Activated CD8-positive, alpha-beta memory T cell treated with anti-CD3 and anti-CD28 coated beads for 24 hours (primary cell): Measurements from ENCODE around the gene EDA2R.

Experiments
- DNase-seq: peaks from one replicate; pipeline ENCODE4 v3.0.0-alpha.2; 2020

EDA2R gene, protein sequence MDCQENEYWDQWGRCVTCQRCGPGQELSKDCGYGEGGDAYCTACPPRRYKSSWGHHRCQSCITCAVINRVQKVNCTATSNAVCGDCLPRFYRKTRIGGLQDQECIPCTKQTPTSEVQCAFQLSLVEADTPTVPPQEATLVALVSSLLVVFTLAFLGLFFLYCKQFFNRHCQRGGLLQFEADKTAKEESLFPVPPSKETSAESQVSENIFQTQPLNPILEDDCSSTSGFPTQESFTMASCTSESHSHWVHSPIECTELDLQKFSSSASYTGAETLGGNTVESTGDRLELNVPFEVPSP

DNA sequence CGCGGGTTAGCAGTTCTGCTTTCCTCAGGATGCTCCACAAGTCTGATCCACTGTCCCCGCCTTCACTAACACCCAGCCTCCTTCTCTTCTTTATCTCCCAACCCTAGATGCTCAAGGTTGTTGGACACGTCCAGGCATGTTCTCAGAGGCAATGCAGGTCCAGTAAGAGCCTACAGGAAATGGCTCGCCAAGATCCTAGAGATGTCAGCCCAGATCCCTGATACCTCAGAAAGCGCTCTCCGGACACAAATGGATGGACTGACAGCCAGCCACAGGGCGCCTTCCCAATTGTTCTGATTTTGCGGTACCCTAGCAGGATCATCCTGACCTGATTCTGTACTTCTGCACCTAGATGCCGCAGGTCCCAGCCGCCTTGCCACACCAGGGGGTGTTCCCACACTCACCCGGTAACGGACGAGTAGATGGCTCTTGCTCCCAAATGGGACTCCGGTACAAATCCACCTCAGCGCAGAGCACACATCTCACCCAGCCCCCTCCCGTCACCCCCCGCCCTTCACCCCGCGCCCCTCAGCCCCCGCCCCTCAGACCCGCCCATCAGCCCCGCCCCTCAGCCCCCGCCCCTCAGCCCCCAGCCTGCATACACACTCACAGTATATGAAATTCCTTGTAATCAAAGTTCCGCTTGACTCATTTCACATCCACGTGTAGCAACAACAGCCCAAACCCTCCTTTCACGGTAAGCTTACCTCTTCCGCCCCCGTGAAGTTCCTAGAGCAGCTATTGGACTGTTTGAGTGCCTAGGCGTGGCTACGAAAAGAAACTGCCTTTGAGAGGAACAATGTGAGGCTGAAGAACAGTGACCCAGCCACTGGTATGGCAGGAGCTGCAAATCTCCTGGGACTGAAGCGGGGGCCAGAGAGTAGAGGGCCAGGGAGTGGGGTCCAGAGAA, at the start of gene EDA2R:
Gene EDA2R, minus strand, starts transcription at position 488 of the 910 bp plus-strand sequence. CDS start 23,058 bp downstream, outside the sequence.
- no peak for DNase-seq

DNA sequence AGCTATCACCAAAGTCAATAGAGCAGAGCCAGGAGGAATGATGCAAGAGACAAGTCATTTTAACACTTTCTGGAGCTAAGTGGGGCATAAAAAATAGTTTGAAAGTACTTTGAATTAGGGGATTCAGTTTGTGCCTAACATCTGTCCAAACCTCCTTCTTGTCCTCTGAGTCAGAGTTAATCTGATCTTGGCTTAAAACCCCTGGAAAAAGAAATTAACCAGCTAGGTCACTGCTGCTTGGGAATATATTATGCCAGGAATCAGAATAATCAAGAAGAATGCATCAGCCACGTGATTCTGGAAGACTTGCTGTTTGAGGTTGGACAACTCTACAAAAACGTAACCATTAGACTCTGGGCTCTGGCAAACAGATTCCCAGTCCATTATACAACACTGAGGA, 45.3 kb upstream of the EDA2R start:
- DNase-seq = no peak

DNA sequence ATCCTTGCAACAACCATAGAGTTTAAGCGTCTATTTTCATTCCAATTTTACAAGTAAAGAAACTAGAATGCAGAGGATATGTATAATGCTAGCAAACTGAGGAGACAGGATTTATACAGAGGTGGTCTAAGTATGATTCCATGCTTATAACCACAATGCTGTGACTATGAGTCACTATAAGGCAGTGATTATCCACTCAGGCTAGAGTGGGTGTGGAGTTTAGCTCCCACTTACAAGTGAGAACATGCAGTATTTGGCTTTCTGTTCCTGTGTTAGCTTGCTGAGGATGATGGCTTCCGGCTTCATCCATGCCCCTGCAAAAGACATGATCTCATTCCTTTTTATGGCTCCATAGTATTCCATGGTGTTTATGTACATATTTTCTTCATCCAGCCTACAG, 41.6 kb upstream of the EDA2R start:
- no peak for DNase-seq

DNA sequence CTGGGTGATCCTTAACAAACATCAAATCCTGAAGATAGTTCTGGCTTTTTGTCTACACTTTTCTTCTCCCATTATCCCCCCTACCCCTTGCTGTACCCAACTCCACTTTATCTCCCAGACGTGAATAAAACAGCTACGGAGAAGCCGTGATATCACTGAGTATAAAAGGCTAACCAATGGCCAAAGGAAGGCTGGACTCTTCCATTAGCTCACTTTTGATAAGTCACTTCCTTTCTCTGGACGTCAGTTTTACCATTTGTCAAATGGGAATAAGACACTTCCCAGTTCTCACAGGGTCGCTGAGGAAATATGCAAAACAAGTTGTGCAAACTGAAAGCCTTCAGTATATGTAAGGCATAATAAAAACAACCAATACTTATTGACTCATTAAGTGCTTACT, 38.6 kb upstream of the EDA2R start:
- DNase-seq = no peak

DNA sequence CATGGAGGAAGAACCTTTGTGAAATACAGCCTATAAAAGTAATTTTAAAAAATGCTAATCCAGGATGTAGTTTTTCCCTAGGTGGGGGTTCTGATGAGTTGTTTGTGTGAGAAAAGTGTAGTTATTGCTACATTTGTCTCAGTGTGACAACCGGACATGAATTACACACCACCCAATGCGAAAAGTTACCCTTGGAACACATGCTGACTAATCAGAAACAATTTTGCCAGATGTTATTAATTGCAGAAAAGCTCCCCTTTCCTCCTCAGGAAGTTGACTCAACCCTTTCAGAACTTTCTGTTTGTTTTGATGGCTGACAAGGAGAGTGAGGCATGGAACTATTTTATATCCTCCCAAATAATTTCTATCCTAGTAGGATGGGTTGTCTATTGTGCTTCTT, 38.1 kb upstream of the EDA2R start:
- no peak for DNase-seq

DNA sequence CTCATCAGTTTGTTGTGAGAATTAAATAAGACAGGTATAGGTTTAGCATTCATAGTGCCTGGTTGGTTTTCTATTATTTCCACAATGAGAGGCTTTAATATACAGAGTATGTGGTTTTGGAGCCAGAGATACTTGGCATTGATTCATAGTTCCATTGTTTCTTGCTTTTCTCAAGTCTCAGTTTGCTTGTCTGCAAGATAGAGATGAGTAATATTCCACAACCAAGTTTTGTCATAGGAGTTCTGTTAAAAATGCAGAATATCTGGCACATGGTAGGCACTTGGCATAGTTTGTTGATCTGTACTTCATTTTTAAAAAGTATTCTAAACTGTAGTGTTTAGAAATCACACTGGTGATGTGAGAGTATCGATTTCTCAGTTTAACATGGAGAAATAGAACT, 37.5 kb upstream of the EDA2R start:
- DNase-seq = no peak

DNA sequence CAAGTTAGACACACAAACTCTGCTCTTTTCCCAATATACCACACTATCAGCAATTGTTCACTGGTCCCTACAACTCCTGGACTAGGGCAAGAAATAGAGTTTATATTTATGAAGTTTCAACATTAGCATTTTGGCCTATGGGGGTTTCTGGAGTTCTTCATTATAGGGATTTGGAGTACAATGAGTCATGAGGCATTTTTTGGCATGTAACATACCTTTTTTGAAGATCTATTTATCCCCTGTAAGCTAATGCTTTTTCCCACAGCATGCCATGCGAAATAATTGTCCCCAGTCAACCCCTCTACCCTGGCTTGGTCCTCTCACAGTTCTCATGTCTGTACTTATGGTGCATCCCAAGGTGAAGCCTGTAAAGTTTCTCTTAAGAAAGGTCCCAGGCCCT, 36.7 kb upstream of the EDA2R start:
- DNase-seq = no peak

DNA sequence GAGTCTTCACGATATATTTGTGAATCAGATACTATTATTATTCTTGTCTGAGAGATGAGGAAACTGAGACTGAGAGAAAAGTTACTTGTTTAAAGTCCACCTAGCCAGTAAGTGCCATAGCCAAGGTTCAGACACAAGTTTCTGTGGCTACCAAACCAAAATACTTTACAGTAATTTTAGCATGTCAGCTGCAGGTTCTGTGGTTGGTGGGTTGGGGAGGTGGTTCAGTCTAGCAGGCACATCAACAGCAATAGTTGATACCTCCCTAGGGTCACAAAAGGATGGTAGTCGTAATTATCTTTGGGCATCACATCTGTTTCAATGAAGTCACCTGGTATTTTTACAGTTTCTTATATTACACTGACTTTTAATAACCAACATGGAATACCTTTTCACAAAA, 35.6 kb upstream of the EDA2R start:
- no peak for DNase-seq

DNA sequence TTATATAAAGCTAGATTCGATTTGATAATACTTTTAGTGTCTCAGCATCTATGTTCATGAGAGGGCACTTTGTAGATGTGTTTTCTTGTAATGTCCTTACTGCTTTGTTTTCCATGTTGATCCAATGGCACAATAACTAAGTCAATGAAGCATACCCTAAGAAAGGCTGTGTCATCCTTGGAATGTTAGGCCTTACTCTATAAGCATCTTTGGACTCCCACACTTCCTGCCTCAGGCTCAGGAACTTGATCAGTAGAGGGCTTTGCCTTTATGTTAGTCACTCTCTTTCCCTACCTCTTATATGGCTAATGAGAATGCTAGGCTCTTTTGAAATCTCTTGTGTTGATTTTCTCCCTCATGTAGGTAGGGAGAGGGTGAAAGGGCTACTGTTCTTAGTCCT, 33.2 kb upstream of the EDA2R start:
- DNase-seq = no peak

DNA sequence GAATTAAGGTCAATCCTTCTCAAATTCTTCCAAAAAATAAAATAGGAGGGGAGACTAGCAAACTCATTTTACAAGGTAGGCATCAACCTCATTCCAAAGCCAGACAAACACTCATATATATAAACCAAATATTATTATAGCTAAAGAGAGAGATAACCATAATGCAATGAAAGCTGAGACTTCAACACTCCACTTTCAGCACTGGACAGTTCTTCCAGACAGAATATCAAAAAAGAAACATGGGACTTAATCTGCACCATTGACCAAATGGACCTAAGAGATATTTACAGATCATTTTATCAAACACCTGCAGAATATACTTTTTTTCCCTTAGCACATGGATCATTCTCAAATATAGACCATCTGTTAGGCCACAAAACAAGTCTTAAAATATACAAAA, 15.5 kb upstream of the EDA2R start:
- no peak for DNase-seq

DNA sequence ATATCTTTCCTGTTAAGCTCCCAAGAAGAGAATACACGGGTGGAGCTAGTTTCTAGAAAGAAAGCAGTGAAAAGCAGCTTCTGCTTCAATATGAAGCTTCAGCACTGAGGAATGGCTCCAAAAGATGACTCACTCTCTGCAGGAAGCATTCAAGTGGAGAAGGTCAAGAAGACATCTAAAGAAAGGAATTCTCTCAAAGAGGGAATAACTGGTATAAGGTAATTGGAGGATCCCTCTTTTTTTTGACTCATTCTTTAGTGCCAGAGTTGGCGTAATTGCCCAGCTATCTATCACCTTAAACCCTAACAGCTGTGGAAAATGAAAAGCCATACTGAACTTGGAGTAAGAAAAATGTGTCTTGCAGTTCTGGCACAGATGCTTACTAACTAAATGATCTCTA, 3.5 kb downstream of the EDA2R start:
- DNase-seq = no peak

DNA sequence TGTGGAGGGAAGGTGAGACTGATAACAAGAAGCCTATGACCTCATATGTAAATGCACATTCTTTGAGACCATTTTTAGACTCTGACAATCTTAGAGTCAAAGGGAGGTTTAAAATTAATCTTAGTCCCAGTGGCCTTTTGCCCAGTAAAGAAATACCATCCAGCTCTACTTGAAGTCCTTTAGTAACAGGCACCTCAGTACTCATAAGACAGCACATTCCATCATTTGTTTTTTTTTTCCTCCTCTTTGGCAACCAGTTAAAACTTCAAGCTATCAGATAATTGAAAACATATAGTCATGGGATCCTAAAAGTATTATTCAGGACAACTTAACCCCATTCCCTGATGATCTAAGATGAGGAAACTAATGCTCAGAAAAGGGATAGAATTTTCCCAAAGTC, 4.6 kb downstream of the EDA2R start:
- no peak for DNase-seq

DNA sequence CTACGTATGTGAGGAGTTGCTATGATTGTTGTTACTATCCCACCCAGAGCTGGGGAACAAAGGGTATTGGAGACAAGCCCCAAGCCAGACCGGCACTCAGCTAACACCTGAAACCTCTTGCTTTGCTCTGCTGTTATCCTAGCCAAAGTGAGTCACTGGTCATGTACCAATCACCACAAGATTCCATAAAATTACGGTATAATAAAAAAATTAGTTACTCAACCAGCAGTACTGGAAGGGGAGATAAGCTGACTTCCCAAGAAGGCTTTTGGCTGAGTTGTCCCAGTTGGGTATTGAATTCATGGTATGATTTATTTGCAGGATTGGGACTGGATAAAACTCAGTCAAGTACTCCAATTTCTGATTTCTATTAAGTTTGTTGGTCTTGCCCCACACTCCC, 5.3 kb downstream of the EDA2R start:
- no peak for DNase-seq

DNA sequence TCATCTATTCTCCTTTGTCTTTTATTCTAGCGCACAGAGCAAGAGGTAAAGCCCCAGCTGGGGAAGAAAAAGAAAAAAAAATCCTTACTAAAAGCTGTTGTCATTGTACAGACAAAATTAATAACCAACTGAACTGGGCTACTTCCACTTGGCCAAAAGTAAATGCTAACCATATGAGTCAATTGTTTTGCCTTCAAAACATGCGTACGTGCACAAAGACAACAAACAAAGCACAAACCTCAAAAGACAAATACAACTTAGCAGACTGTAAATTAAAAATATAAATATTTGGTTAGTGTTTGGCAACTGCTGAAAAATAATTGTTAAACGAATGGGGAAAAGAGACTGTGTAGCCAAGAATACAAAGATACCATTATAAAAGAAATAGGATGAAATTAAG, 5.9 kb downstream of the EDA2R start:
- no peak for DNase-seq

DNA sequence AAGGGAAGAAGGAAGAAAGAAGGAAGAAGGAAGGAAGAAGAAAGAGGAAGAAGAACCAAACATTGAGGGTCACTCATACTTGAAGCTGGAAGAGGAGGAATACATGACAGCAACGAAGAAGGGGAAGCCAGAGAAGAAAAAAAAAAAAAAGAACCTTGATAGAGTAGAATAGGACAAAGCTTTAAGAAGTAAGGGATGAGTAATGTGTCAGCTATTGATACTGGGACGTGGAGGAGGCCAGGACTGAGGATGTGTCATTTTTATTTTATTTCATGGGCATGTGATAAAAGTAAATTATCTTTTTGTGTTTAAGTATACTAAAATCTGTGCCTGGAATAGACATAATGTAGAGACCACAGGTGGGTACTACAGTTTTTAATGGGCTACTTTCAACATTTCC, 6.4 kb downstream of the EDA2R start:
- no peak for DNase-seq

DNA sequence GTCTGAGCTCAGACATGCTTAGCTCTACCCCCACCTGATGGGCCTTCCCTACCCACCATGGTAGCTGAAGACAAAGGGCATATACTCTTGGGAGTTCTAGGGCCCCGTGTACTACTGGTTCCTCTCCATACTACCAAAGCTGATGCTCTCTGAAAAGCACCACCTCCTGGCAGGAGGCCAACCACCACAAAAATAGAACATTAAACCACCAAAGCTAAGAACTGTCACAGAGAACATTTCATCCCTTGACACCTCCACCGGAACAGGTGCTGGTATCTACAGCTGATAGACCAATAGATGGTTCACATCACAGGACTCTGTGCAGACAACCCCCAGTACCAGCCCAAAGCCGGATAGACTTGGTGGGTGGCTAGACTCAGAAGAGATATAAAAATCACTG, 13.4 kb downstream of the EDA2R start:
- DNase-seq = no peak

DNA sequence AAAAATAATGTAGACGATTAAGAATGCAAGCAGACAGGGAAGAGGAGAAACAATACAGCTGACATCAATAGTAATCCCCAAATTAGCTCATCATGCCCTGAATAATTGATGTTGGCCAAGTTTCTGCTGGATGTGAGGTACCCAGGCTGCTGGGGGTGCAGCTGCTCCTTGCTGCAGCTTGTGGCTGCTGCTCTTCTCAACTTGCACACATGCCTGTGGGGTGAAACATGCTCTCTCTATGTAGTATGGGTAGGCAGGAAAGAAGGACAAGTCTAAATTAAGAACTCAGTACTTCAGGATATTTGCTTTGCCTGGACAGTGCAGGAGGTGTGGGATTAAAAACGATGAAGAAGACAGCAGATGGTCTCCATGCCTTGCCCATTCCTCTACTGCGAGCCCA, 16.7 kb downstream of the EDA2R start:
- DNase-seq = no peak

DNA sequence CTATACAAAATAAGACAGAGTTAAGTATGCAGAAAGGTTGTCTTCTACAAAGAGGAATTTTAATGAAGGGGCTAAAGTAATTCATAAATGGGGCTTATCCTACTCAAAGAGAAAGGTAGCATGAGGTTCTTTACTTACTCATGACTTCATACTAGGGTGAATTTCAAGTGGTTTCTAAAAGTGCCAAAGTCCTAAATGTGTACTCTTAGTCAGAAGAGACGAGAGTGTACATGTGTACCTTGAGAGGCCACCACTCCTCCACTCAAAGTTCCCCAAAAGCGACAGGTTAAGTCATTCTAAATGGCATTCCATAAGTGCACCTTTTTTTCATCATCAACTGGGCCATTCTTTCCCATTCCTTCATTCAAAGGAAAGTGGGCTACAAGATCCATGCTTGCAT, 21.9 kb downstream of the EDA2R start:
- no peak for DNase-seq

DNA sequence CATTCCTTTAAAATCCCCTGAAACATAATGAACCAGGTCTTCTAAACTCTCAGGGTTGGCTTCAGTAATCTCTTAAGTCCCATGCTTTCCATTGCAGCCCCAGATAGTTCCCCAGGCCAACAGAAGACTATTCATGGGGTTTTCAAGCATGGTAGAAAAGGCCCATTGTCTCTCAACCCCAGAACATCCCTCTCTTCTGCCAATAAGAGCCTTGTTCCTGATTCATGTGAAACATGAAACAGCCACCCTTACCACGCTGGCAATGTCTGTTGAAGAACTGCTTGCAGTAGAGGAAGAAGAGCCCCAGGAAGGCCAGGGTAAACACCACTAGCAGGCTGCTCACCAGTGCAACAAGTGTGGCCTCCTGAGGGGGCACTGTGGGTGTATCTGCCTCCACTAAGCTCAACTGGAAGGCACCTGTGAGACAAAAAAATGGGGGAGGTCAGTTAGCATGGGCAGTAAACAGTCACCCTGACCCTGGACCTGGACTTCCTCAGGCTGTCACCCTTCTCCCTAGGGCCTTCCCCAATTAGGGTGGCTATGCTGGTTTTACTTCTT, 36.4 kb downstream of the EDA2R start:
- no peak for DNase-seq

DNA sequence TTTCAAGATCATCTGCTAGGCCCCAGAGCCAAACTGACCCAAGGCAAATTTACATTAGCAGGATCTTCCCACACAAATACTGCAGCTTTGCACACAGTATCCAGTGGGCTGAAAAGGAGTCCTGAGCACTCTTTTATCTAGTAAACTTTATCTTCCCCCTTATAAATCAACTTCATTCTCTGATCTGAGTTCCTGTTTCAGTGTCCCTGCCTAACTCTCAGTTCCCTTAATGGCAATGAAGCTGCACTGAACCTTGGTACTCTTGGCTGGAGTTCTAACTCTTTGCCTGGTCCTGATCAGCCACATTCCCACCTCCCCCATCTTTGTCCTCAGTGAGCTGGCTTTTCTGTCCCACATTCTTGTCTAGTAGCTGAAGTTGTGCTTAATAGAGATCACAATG, 37.4 kb downstream of the EDA2R start:
- no peak for DNase-seq

DNA sequence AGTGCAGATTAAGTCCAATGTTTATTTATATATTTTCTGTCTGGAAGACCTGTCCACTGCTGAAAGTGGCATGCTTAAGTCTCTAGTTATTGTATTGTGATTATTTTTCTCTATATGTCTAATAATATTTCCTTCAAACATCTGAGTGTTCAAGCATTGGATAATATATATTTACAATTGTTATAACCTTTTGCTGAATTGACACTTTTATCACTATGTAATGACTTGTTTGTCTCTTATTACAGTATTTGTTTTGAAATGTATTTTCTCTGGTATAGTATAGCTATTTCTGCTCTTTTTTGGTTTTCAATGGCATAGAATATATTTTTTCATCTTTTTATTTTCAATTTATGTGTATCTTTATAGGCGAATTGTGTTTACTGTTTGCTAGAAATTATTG, 59.7 kb downstream of the EDA2R start:
- no peak for DNase-seq

DNA sequence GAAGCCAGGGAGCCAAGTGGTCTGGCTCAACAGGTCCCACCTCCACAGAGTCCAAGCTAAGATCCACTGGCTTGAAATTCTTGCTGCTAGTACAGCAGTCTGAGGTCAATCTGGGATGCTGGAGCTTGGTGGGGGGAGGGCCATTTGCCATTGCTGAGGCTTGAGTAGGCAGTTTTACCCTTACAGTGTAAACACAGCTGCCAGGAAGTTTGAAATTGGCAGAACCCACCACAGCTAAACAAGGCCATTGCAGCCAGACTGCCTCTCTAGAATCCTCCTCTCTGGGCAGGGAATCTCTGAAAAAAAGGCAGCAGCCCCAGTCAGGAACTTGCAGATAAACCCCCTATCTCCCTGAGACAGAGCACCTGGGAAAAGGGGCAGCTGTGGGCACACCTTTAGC, 84.9 kb downstream of the EDA2R start:
- no peak for DNase-seq

DNA sequence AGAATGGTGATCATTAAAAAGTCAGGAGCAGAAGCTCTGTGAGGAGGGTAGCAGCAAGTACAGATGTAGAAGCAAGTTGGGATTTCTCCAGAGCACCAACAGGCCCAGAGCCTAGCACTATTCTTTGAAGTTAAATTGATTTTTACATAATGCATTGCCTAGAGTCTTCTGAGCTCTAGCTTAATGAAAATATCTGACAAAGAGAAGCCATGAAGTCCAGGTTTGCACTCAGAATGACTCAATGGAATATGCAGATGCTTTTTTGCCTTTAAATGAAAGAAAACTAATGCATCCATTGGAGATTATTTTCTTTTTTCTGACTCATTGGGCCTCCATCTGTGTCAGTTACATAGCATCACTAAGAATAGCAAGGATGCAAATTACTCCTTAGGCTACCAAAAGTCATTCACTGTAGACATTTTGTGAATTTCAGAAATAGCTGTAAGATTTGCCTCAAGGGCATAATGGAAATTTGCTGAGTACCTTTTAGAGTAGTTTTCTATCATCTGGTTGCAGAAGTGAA, 91.0 kb downstream of the EDA2R start:
- no peak for DNase-seq
